Spleen (tissue), 7 donors: ENCODE results near the gene OXNAD1.

ENCODE experiments used
- CTCF ChIP-seq, 11 experiments: fragments of 200-600 bp in 7 of 11; fragments of 450-650 bp in 4 of 11; sonication (generic) in 4 of 11; IDR thresholded peaks in 8 of 11; conservative IDR thresholded peaks in 3 of 11; 1 replicate in 7 of 11; 2 replicates in 4 of 11; pipeline versions ENCODE4 v1.4.0 to v1.8.0; 2016 to 2021; ENCODE audit warnings: antibody characterized with exemption in 11 of 11, inconsistent platforms in 4 of 11, mild to moderate bottlenecking in 1 of 11
- POLR2AphosphoS5 ChIP-seq, 3 donors: sonication (generic); formaldehyde crosslinking; IDR thresholded peaks; one replicate each; pipeline ENCODE4 v1.5.1; 2017; ENCODE audit warnings: antibody characterized with exemption in 3 of 3
- donor health status: DM: no; HTN: no; CAD: no; lungs with moderate emphysema.
- donor health status: DM: no; HTN: no; CAD: no.
- donor health status: DM: no; HTN: no; CAD: no.

- no peak for TF ChIP-seq CTCF (IDR thresholded peaks at IDR 0.05 in 8 of 11, conservative IDR thresholded peaks at IDR 0.05 in 3 of 11)
- TF ChIP-seq POLR2AphosphoS5 (IDR thresholded peaks at IDR 0.05): no peak
Observed at GRCh38 chr3:16299746-16300145, 34.7 kb downstream of the OXNAD1 start.
